Activated T-cell treated with anti-CD3 and anti-CD28 coated beads, Interleukin-2, amount 50 U/mL, for 1 hour (primary cell): ENCODE data around the gene ADAM33.

Experiments
- DNase-seq: peaks from one replicate; pipeline ENCODE4 v3.0.0-alpha.2; 2020

The ADAM33 gene

GRCh38 chr20:3663031-3663701 is 18.6 kb downstream of the ADAM33 start, which contains the start of gene GFRA4:
TSS of gene GFRA4 (minus strand) at chr20:3663399. CDS start at chr20:3663399, 0 bp downstream.
- DNase-seq: no peak

DNA sequence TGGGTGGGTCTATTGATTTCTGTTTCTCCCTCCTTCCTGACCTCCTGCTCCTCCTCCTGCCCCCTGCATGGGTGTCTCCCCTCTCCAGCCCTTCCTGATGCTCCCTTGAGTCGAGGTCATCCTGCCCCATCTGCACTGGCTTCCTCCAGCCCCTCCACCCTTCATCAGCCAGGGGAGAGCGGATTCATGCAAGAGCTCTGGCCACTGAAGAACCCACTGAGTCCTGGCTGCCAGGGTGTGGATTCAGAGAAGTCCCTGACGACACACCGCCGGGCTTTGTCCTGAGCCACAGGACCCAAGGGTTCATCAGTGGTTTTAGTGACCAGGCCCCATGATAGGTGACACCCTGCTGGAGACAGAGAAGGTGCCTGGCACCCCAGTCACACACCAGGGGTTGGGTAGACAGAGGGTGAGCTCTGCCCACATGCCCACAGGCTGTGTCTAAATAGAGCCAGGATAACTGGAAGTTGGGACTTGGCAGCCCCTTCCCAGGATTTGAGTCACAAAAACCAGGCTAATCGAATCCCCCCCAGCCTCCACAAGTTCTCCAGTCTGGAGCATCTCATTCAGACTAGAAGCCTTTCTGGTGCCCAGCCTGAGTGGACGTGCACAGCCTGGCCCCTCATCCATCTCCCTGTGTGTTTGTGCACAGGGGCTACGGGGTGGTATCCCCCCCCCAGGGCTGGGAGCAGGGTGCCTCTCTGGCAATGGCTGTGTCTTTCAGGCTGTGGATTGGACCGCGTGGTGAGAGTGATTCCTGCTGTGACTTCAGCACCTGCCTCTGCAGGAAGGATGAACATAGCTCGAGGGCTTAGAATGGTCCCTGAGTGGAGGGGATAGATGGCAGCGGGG is 19.8 kb downstream of the ADAM33 start:
- no peak for DNase-seq

GRCh38 chr20:3661060-3661813 is 20.6 kb downstream of the ADAM33 start:
- peak; percentile 13 for DNase-seq

DNA sequence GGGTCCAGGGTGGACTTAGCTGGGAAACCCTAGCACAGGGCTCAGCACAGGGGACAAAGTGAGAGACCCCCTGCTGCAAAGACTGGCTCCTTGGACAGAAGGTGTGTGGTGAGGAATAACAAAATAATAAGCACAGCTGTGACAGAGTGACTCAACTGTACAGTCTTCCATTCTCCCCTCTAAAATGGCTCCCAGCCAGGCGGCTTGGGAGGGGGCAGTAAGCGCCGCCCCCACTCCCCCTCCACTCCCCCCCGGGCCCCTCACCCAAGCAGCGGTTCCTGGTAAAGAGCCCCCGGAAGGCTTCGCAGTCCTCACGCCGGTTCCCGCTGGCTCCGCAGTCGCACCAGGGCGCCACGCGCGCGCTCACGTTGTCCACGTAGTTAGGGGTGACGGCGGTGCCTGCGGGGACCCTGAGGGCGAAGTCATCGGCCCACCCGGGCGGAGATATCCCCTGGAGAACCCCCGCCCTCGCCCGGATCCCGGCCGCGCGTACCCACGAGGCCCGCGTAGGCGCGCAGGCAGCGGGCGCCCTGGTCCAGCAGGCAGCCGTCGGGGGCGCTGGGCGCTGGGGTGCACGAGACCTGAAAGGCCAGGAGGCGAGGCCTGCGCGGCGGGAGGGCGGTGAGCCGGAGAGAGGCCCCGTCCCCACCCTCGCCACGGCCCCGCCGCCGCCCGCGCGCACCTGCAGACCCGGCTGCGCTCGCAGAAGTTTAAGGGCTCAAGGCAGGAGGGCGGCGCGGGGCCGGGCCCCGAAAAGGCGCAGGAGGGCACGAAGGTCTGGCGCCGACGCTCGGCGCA is 21.3 kb downstream of the ADAM33 start:
- DNase-seq: peak; percentile 8

DNA sequence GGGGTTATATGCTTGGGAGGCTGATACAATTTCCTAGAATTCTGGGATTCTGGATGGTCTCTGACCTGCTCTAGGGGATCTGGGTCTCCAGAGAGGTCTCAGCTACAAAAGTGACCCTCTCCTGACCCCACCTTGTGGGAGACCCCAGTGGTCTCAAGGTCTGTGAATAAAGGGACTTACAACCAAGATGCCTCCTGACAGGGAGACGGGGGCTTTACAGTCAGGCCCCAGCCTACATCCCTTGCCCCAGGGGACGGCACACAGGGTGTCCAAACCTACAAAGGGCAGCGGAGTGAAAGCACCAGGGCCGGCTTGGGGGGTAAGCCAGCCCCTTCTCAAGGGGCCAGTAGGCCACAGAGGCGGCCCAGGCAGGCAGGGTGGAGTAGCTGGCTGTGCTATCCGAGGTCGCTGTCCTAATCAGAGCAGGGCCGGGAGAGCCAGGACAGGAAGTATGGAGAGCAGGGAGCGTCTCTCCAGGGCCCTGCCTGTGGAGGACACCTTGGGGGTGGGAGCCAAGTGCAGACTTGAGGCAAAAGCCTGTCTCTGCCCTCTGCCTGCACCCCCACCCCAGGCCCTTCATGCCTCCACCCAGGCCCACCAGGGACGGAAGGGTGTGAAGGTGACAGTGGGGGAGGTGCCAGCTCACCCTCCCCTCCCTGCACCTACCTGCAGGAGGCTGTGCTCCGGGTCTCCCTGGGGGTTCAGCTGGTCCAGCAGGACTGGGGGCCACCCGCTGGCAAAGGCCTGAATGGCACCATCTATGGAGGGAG is 22.1 kb downstream of the ADAM33 start:
- DNase-seq: peak; percentile 16

DNA sequence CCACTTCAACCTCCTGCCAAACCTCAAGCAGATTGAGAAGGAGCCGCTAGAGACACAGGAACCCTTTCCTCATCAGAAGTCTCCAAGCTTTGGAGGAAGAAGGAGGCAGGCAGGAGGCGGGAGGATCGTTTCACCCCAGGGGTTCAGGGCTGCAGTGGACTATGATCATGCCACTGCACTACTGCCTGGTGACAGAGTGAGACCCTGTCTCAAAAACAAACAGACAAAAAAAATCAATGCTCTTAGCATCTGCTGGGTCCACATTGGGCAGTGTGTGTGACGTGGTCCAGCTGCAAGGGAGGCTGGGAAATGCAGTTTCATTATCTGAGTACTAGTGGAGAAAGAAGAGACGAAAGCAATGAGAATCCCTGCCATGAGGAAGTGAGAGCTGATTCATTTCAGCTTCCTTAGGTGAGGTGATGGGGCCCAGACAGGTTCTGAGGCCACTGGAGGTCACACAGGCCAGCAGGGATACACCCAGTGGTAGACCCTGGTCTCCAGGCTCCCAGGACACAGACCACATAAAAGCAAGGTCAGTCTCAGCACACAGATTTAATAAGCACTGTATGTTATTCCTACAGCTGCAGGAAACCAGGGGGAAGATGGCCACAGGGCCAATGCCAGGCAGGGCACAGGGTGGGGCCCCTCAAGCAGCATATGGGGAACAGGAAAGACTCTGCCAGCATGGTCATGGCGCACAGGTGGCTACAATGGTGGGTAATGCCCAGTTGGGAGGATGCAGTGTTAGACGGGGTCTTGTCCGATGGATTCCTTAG is 22.9 kb downstream of the ADAM33 start:
- no peak for DNase-seq

GRCh38 chr20:3658019-3658715 is 23.6 kb downstream of the ADAM33 start:
- no peak for DNase-seq

- no peak for DNase-seq
Measured at GRCh38 chr20:3655131-3655405, 26.7 kb downstream of the ADAM33 start.

- DNase-seq: no peak
Measured at GRCh38 chr20:3654326-3655130, 27.3 kb downstream of the ADAM33 start.

GRCh38 chr20:3653921-3654320 is 27.9 kb downstream of the ADAM33 start:
- no peak for DNase-seq

GRCh38 chr20:3652676-3653596 is 28.9 kb downstream of the ADAM33 start:
- DNase-seq: no peak

DNA sequence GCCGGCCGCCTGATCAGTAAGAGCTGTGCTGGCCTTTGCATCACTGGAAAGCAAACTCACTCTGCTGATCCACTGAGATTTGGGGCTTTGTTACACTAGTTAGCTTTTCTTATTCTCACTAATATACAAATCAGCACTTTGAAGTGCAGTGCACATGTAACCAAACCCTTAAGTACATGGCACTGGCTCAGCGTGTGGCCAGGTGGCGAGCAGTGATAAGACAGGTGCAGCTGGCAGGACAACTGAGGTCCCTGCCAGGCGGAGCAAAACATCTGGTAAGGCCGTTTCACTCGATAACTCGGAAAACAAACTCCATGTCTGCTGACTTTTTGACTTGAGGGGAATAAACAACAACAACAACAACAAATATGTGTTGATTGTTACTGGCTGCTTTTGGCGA is 29.6 kb downstream of the ADAM33 start:
- no peak for DNase-seq

DNA sequence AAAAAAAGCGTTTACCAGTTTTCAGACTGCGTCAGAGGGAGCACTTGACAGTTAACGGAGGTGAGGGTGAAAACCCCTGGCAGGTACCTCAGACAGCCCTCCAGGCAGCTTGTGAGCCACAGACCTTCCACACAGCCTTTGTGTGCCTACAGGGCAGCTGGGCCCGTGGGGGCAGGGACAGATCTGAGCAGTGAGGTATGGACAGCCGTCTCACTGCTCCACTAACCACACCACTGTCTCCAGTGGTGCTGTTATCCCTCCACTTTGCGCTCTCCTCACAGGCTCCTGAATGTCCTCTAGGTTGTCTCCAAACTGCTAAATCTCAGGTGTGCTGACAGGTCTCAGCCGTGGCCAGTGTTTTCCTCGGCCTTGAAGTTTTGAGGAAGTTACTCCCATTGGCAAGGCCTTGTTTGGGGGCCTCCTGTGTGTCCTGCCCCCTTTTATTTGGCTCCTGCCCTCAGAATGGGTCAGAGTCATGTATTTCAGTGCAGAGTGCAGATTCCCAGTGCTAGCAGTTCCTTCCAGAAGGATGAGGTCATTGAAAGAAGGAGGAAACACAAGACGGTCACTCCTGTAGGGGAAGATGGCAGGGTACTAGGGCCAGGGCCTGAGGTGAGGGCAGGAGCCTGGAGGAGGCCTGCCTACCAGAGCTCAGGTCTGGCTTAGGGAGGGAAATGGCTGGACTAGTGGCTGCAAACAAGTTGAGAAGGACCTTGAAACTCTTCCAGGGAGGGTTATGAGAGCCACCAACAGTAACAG is 30.4 kb downstream of the ADAM33 start:
- no peak for DNase-seq

DNA sequence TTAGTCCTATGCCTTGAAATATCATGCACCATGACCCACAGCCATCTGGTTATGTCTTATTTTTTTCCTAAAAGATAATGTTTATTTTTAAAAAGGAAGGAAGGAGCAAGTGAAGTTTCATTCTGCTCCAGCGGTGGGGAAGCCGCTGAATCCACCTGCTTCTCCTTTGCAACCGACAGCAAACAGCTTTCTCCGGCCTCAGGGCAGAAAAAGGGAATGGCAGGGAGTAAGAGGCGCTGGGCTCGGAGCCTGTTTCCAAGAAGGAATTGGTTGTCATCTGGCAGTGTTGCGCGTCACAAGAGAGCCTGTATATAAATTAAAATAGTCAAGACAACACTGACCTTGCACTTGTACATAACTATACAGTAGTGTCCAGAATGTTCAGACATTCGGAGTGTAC is 32.9 kb downstream of the ADAM33 start:
- no peak for DNase-seq

- DNase-seq: no peak
Measured at GRCh38 chr20:3647473-3647872, 34.3 kb downstream of the ADAM33 start.

DNA sequence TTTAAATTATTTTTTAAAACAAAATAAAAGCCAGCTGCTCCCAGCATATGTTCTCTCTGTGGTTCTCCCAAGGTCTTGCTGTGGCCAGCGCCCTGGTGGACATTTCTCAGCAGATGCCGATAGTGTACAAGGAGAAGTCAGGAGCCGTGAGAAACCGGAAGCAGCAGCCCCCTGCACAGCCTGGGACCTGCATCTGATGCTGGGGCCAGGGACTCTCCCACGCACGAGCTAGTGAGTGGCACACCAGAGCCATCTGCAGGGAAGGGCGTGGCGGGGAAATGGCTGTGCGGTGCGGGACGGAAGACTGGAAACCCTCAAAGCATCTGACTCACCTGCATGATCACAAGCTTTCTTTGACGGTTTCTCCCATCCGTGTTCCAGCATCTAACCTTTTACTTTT is 35.2 kb downstream of the ADAM33 start:
- no peak for DNase-seq

GRCh38 chr20:3646067-3646440 is 35.8 kb downstream of the ADAM33 start:
- no peak for DNase-seq
